ENCODE measurements around the gene AKR1C8. TPM values are rescaled to one million over a fixed set of nuclear protein-coding genes. Genes with fewer than 3 reads are reported as not detected.
"Not testable (repeated sequence)": the region's sequence is repeated elsewhere in the genome, so short reads cannot be mapped to it uniquely, and the experiment has no call there.

AKR1C8 gene
- total RNA-seq, 1 experiment from 2014 or later: not detected

GRCh38 chr10:5125315-5126044 lies 59.5 kb downstream of the AKR1C8 start:
- H3K36me3 Mint-ChIP-seq (ENCODE audit: insufficient read depth, unreplicated experiment): no peaks in the 10 kb centered on the region
- no TSS peak for BruUV-seq (replicated peaks)
- no peak for DNase-seq
- intact Hi-C loops (cut with micrococcal nuclease; ENCODE audit: unreplicated experiment): no loop called here
- H3K9me3 Mint-ChIP-seq (ENCODE audit: low read depth, unreplicated experiment): peaks cover 9% of the 10 kb centered on the region
- CTCF ChIA-PET: no interaction called here
- no peaks in the 10 kb centered on the region for H3K27me3 Mint-ChIP-seq (ENCODE audit: unreplicated experiment)
- H3K27ac Mint-ChIP-seq (ENCODE audit: unreplicated experiment): no peak overlapping the region
- H3K4me1 Mint-ChIP-seq (ENCODE audit: low read depth, unreplicated experiment): no peaks in the 10 kb centered on the region
- H3K4me3 Mint-ChIP-seq (ENCODE audit: low read depth, unreplicated experiment): no peak overlapping the region
- no peak for TF ChIP-seq CTCF (IDR thresholded peaks at IDR 0.05; ENCODE audit: unreplicated experiment)

- no peak for TF ChIP-seq CTCF (IDR thresholded peaks at IDR 0.05; ENCODE audit: unreplicated experiment)
- Mint-ChIP-seq H3K27me3 (ENCODE audit: unreplicated experiment) (no peaks in the 10 kb centered on the region), H3K9me3 (ENCODE audit: low read depth, unreplicated experiment) (peaks cover 9% of the 10 kb centered on the region), H3K36me3 (ENCODE audit: insufficient read depth, unreplicated experiment) (no peaks in the 10 kb centered on the region), H3K27ac (ENCODE audit: unreplicated experiment) (no peak overlapping the region), H3K4me1 (ENCODE audit: low read depth, unreplicated experiment) (no peaks in the 10 kb centered on the region), H3K4me3 (ENCODE audit: low read depth, unreplicated experiment) (no peak overlapping the region)
- no peak for DNase-seq
- intact Hi-C loops (cut with micrococcal nuclease; ENCODE audit: unreplicated experiment): no loop called here
- CTCF ChIA-PET: no interaction called here
- BruUV-seq (replicated peaks): no TSS peak
Observed at GRCh38 chr10:5123886-5124285, 61.1 kb downstream of the AKR1C8 start.

- intact Hi-C loops (cut with micrococcal nuclease; ENCODE audit: unreplicated experiment); CTCF ChIA-PET; H3K9me3 Mint-ChIP-seq (ENCODE audit: low read depth, unreplicated experiment); DNase-seq; BruUV-seq (replicated peaks); H3K27me3 Mint-ChIP-seq (ENCODE audit: unreplicated experiment); H3K27ac Mint-ChIP-seq (ENCODE audit: unreplicated experiment); H3K4me1 Mint-ChIP-seq (ENCODE audit: low read depth, unreplicated experiment); H3K4me3 Mint-ChIP-seq (ENCODE audit: low read depth, unreplicated experiment); H3K36me3 Mint-ChIP-seq (ENCODE audit: insufficient read depth, unreplicated experiment): not testable (repeated sequence)
Observed at GRCh38 chr10:5119997-5120396, 65.0 kb downstream of the AKR1C8 start.

- no peak overlapping the region for H3K4me3 Mint-ChIP-seq (ENCODE audit: low read depth, unreplicated experiment)
- no peaks in the 10 kb centered on the region for H3K4me1 Mint-ChIP-seq (ENCODE audit: low read depth, unreplicated experiment)
- no peaks in the 10 kb centered on the region for H3K27me3 Mint-ChIP-seq (ENCODE audit: unreplicated experiment)
- H3K9me3 Mint-ChIP-seq (ENCODE audit: low read depth, unreplicated experiment): peaks cover 3% of the 10 kb centered on the region
- no peaks in the 10 kb centered on the region for H3K36me3 Mint-ChIP-seq (ENCODE audit: insufficient read depth, unreplicated experiment)
- no TSS peak for BruUV-seq (replicated peaks)
- DNase-seq: no peak
- intact Hi-C loops (cut with micrococcal nuclease; ENCODE audit: unreplicated experiment): no loop called here
- H3K27ac Mint-ChIP-seq (ENCODE audit: unreplicated experiment): no peak overlapping the region
- CTCF ChIA-PET: no interaction called here
- TF ChIP-seq CTCF (IDR thresholded peaks at IDR 0.05; ENCODE audit: unreplicated experiment): no peak
Observed at GRCh38 chr10:5117026-5117425, 67.9 kb downstream of the AKR1C8 start.

GRCh38 chr10:5116621-5117020 lies 68.3 kb downstream of the AKR1C8 start:
- no peak overlapping the region for H3K4me3 Mint-ChIP-seq (ENCODE audit: low read depth, unreplicated experiment)
- no peak for DNase-seq
- no peaks in the 10 kb centered on the region for H3K4me1 Mint-ChIP-seq (ENCODE audit: low read depth, unreplicated experiment)
- H3K27me3 Mint-ChIP-seq (ENCODE audit: unreplicated experiment): no peaks in the 10 kb centered on the region
- no TSS peak for BruUV-seq (replicated peaks)
- intact Hi-C loops (cut with micrococcal nuclease; ENCODE audit: unreplicated experiment): no loop called here
- H3K9me3 Mint-ChIP-seq (ENCODE audit: low read depth, unreplicated experiment): peaks cover 3% of the 10 kb centered on the region
- CTCF ChIA-PET: no interaction called here
- no peaks in the 10 kb centered on the region for H3K36me3 Mint-ChIP-seq (ENCODE audit: insufficient read depth, unreplicated experiment)
- TF ChIP-seq CTCF (IDR thresholded peaks at IDR 0.05; ENCODE audit: unreplicated experiment): no peak
- H3K27ac Mint-ChIP-seq (ENCODE audit: unreplicated experiment): no peak overlapping the region

- intact Hi-C loops (cut with micrococcal nuclease; ENCODE audit: unreplicated experiment); H3K27me3 Mint-ChIP-seq (ENCODE audit: unreplicated experiment); DNase-seq; H3K4me1 Mint-ChIP-seq (ENCODE audit: low read depth, unreplicated experiment); H3K27ac Mint-ChIP-seq (ENCODE audit: unreplicated experiment); H3K9me3 Mint-ChIP-seq (ENCODE audit: low read depth, unreplicated experiment); H3K4me3 Mint-ChIP-seq (ENCODE audit: low read depth, unreplicated experiment); CTCF ChIA-PET; BruUV-seq (replicated peaks): not testable (repeated sequence)
- peaks cover 42% of the 10 kb centered on the region for H3K36me3 Mint-ChIP-seq (ENCODE audit: insufficient read depth, unreplicated experiment)
Observed at GRCh38 chr10:5109861-5110260, 75.1 kb downstream of the AKR1C8 start.
